HFF-Myc (cell line): ENCODE results near the gene UBB.
A peak's percentile ranks its signal among the peaks of the same experiment; 100 is the strongest.

Source experiments
- DNase-seq: peaks from one replicate; pipeline ENCODE4 v3.0.0-alpha.2; 2011; ENCODE audit warnings: low read depth; ENCODE audit errors: extremely low read depth
- H3K4me3 ChIP-seq: replicated peaks from 2 replicates; pipeline ENCODE4 v1.5.1; 2011; ENCODE audit warnings: low read depth, mild to moderate bottlenecking, control low read depth, low read length
- TF ChIP-seq, protein P1 (sequence below): IDR thresholded peaks from 2 replicates; pipeline ENCODE4 v1.5.1; 2012; ENCODE audit warnings: mild to moderate bottlenecking, low read depth, low read length, control low read depth; ENCODE audit errors: missing control alignments

UBB gene

DNA sequence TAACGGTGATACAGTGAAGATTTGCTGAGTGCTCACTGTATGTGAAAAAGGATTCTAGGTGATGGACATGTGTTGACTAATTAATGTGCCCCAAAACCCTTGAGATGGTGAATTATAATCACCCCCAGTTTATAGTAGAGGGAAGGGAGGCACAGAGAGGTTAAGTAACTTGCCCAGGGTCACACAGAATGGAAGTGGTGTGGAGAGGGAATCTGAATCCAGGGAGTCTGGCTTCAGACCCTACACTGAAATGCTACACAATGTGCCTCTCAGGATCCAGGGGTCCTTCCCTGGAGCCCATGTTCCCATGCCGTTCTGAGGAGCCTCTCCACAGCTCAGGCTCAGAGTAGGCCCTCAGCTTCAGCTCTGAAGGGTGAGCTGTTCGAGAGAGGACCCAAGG is 46.1 kb downstream of the UBB start:
- TF ChIP-seq, protein P1, sequence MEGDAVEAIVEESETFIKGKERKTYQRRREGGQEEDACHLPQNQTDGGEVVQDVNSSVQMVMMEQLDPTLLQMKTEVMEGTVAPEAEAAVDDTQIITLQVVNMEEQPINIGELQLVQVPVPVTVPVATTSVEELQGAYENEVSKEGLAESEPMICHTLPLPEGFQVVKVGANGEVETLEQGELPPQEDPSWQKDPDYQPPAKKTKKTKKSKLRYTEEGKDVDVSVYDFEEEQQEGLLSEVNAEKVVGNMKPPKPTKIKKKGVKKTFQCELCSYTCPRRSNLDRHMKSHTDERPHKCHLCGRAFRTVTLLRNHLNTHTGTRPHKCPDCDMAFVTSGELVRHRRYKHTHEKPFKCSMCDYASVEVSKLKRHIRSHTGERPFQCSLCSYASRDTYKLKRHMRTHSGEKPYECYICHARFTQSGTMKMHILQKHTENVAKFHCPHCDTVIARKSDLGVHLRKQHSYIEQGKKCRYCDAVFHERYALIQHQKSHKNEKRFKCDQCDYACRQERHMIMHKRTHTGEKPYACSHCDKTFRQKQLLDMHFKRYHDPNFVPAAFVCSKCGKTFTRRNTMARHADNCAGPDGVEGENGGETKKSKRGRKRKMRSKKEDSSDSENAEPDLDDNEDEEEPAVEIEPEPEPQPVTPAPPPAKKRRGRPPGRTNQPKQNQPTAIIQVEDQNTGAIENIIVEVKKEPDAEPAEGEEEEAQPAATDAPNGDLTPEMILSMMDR = no peak
- no peak for DNase-seq

DNA sequence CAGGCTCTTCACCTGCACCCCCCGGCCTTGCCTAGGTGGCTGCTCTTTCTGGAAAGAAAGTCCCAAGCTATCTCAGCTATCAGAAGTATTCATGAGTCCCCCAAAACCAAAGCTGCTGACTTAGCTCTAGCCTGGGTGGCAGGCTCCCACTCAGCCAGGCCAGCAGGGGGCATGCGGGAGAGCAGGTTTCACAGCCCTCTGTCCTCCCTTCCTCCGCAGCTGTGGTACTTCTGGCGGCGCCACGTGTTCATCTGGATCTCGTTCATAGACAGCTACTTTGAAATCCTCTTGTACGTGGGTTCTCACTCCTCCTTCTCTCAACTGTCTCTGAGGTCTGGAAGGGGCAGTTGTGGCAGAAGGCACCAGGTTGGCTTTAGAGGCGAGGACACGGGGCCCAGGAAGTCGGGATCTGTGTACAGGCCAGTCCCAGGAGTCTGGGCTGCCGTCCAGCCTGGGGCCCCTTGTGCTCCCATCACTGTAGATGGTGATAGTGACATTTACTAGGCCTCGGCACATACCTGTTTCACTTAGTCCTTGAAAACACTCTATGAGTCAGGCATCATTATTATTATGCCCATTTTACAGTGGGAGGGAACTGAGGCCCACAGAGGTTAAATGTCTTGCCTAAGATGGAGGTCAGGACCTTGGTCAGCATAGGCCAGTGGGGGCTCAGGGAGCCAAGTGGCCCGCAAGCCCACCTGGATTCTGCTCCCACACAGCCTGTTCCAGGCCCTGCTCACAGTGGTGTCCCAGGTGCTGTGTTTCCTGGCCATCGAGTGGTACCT is 47.4 kb downstream of the UBB start:
- TF ChIP-seq, protein P1 = peak; percentile 94
- DNase-seq = no peak
- H3K4me3 ChIP-seq = no peak overlapping the region

More for the DNA sequence above, 46.1 kb downstream of the UBB start:
- H3K4me3 ChIP-seq = no peak overlapping the region

DNA sequence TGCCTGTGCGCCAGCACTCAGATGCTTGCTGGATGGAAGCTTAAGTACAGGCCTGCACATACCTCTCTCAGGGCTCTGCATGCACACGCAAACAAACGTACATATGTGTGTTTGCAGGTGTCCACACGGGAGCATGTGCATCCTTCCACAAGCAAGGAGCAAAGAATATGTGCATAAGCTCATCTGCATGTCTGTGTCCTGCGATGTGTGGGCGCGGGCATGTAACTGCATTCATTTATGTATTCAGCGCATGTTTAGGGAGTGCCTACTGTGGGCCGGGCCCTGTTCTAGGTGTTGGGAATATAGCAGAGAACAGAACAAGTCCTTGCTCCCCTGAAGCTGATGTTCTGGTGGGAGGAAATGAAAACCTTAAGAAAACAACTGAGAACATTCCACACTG is 48.2 kb downstream of the UBB start:
- TF ChIP-seq, protein P1 = no peak
- no peak overlapping the region for H3K4me3 ChIP-seq
- no peak for DNase-seq

DNA sequence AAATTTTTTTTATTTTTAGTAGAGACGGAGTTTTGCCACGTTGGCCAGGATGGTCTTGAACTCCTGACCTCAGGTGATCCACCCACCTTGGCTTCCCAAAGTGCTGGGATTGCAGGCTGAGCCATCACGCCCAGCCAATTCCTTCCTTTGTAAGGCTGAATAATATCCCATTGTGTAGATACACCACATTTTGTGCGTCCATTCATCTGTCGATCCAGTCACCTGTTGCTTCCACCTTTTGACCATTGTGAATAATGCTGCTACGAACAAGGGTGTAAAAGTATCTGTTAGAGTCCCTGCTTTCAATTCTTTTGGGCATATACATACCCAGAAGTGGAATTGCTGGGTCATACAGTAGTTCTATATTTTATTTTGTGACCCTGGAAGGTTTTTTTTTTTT is 49.8 kb downstream of the UBB start:
- TF ChIP-seq, protein P1 = no peak
- H3K4me3 ChIP-seq = no peak overlapping the region
- no peak for DNase-seq

DNA sequence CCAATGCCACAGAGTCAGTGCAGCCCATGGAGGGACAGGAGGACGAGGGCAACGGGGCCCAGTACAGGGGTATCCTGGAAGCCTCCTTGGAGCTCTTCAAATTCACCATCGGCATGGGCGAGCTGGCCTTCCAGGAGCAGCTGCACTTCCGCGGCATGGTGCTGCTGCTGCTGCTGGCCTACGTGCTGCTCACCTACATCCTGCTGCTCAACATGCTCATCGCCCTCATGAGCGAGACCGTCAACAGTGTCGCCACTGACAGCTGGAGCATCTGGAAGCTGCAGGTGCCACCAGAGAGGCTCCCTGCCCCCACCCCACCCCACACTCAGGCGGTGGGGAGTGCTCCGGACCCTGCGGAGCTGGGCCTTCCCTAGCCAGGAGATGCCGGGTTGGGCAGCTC is 51.1 kb downstream of the UBB start:
- no peak overlapping the region for H3K4me3 ChIP-seq
- TF ChIP-seq, protein P1 = no peak
- DNase-seq = no peak
